Bronchial epithelial cell (primary cell): ENCODE measurements around the gene SMCO2. TPM values are rescaled to one million over a fixed set of nuclear protein-coding genes. Genes with fewer than 3 reads are reported as not detected.

Experiments
- DNase-seq: peaks from one replicate; pipeline ENCODE4 v3.0.0-alpha.2; 2010; ENCODE audit warnings: low read depth
- FAIRE-seq: peaks from 2 replicates; lab custom pipeline; 2011; peaks lifted over from hg19 to GRCh38; lab: Jason Lieb, UNC
- H3K27me3 ChIP-seq: 2 replicates; pipeline ENCODE4 v1.5.1; 2011; ENCODE audit warnings: low read length; ENCODE audit not compliant: control insufficient read depth, insufficient read depth
- H3K36me3 ChIP-seq: 2 replicates; pipeline ENCODE4 v1.5.1; 2011; ENCODE audit warnings: low read length; ENCODE audit not compliant: control insufficient read depth, insufficient read depth
- H3K4me3 ChIP-seq: 2 replicates; pipeline ENCODE4 v1.5.1; 2011; ENCODE audit warnings: mild to moderate bottlenecking, low read depth, low read length, control low read depth
- CTCF ChIP-seq: IDR thresholded peaks from 2 replicates; pipeline ENCODE4 v1.5.1; 2011; ENCODE audit warnings: mild to moderate bottlenecking, moderate library complexity, low read length, control low read depth, inconsistent platforms; ENCODE audit not compliant: insufficient read depth, severe bottlenecking
- total RNA-seq: library from RNA; depleted of rRNA; stranded (reverse); fragments of >200 nt; gene quantifications from 2 replicates; pipeline ENCODE4 v1.2.1, GENCODE V29; 2014

The SMCO2 gene
- total RNA-seq, 1 donor from 2014 or later = 1.8 TPM

- no peak overlapping the region for H3K4me3 ChIP-seq
- H3K36me3 ChIP-seq = peaks cover 5% of the 10 kb centered on the region
- no peak for DNase-seq
- no peak for TF ChIP-seq CTCF
- FAIRE-seq = no peak
- no peaks in the 10 kb centered on the region for H3K27me3 ChIP-seq
Observed at GRCh38 chr12:27551172-27551840, 104.8 kb downstream of the SMCO2 start.

Other genes with a start within 250 kb of the SMCO2 start
- 23.7 and 25.0 TPM in 2 replicates for gene STK38L, start 202.4 kb upstream of the SMCO2 start, total RNA-seq
- 101 and 102 TPM in 2 replicates for gene BMAL2, start 113.9 kb upstream of the SMCO2 start, total RNA-seq
- gene PPFIBP1, start 77.5 kb downstream of the SMCO2 start, total RNA-seq = 31.1 and 43.3 TPM in 2 replicates
- 0.51 and 0.53 TPM in 2 replicates for gene REP15, start 249.7 kb downstream of the SMCO2 start, total RNA-seq